HG02763 (cell line): ENCODE results near the gene ITGA2B.
"Not testable (repeated sequence)": the region's sequence is repeated elsewhere in the genome, so short reads cannot be mapped to it uniquely, and the experiment has no call there.

Experiments used
- ATAC-seq: cut with Tn5 transposase; IDR thresholded peaks from one replicate; pipeline ENCODE4 v1.9.1; 2021; ENCODE audit warnings: mild to moderate bottlenecking, moderate library complexity; ENCODE audit not compliant: unreplicated experiment

ITGA2B gene

GRCh38 chr17:44369414-44370023 lies 19.9 kb downstream of the ITGA2B start:
- ATAC-seq: not testable (repeated sequence)

- not testable (repeated sequence) for ATAC-seq
Measured at GRCh38 chr17:44368391-44369243, 20.8 kb downstream of the ITGA2B start.

- ATAC-seq: no peak
Measured at GRCh38 chr17:44367231-44367979, 22.0 kb downstream of the ITGA2B start.

GRCh38 chr17:44365051-44365450 lies 24.4 kb downstream of the ITGA2B start:
- ATAC-seq: not testable (repeated sequence)

- ATAC-seq: no peak
Measured at GRCh38 chr17:44363613-44364159, 25.8 kb downstream of the ITGA2B start, which contains the start of gene FAM171A2. TSS of gene FAM171A2 (minus strand) at chr17:44363853. CDS start at chr17:44363714, 139 bp downstream.

GRCh38 chr17:44362949-44363612 lies 26.4 kb downstream of the ITGA2B start:
- no peak for ATAC-seq

- no peak for ATAC-seq
Measured at GRCh38 chr17:44362459-44362948, 26.9 kb downstream of the ITGA2B start.

- no peak for ATAC-seq
Measured at GRCh38 chr17:44361292-44362260, 27.9 kb downstream of the ITGA2B start.

- ATAC-seq: no peak
Measured at GRCh38 chr17:44360826-44361225, 28.6 kb downstream of the ITGA2B start.

- ATAC-seq: no peak
Measured at GRCh38 chr17:44360144-44360533, 29.3 kb downstream of the ITGA2B start.

GRCh38 chr17:44359458-44360143 lies 29.8 kb downstream of the ITGA2B start:
- no peak for ATAC-seq

- no peak for ATAC-seq
Measured at GRCh38 chr17:44359006-44359405, 30.4 kb downstream of the ITGA2B start.

GRCh38 chr17:44358066-44358465 lies 31.4 kb downstream of the ITGA2B start:
- ATAC-seq: no peak

GRCh38 chr17:44356241-44356640 lies 33.2 kb downstream of the ITGA2B start:
- no peak for ATAC-seq

GRCh38 chr17:44355642-44356099 lies 33.8 kb downstream of the ITGA2B start:
- ATAC-seq: no peak

- no peak for ATAC-seq
Measured at GRCh38 chr17:44354582-44355561, 34.6 kb downstream of the ITGA2B start.

- no peak for ATAC-seq
Measured at GRCh38 chr17:44353672-44354331, 35.6 kb downstream of the ITGA2B start.
